ENCODE measurements around the gene ZFYVE9. TPM values are rescaled to one million over a fixed set of nuclear protein-coding genes. Genes with fewer than 3 reads are reported as not detected.

ZFYVE9 gene
- total and polyA plus RNA-seq, 2 of the 8 experiments (the other 6 are each of a cell fraction or from before 2014, with no cell fraction given) = 5.8 to 26.5 TPM

DNA sequence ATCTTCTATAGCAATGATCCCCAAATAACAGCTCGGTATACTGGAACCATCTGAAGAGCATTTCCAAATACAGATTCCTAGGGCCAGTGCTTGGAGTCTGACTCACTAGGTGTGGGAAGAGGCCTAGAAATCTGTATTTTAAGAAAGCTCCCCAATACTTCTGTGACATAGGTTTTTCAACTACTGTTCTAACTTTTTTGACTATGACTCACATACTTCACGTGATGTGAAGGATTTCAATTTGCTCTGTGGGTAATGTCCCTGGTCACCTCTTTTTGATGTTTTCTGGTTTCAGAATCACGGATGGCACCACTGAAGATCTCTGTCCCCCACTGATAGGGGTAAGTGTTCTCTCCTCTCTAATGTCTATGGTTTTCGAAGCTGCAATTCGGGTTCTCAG lies 251.3 kb downstream of the ZFYVE9 start:
- H2AK5ac ChIP-seq (ENCODE audit: low read depth, low read length) = no peak overlapping the region
- H3K79me1 ChIP-seq (ENCODE audit: low read depth, low read length) = peaks cover 3% of the 10 kb centered on the region; the same call in 1 of the 2 replicates
- CTCF ChIA-PET (ENCODE audit: partially characterized antibody) = interaction anchor here (1.5 kb wide), 1 partner anchor 11 kb away, joined by 3 read pairs; the partner anchor contains the start of genes ORC1 and PRPF38A
- H4K5ac ChIP-seq (ENCODE audit: insufficient read length, low read depth, low read length) = no peak overlapping the region
- no peak overlapping the region for H3K56ac ChIP-seq (replicated peaks; ENCODE audit: insufficient read length, low read depth, low read length)
- no peaks in the 10 kb centered on the region; a peak in 1 of 7 replicates for H3K27me3 ChIP-seq (replicated peaks in 1 of 4; ENCODE audit: control insufficient read depth in 3 of 4, extremely low read depth in 1 of 4, insufficient read depth in 3 of 4, low read length in 3 of 4)
- no peak overlapping the region for H4K8ac ChIP-seq (ENCODE audit: extremely low read depth, insufficient read depth, low read length)
- TF ChIP-seq CHD2 (IDR thresholded peaks at IDR 0.05; ENCODE audit: low read length) (no peak), ZNF274 (IDR thresholded peaks at IDR 0.05; ENCODE audit: borderline replicate concordance, extremely low read depth, low read length) (no peak), EGR1 (IDR thresholded peaks at IDR 0.05; ENCODE audit: borderline replicate concordance, low read depth, low read length) (no peak), TAF7 (optimal IDR thresholded peaks at IDR 0.05; ENCODE audit: borderline replicate concordance, low read depth, low read length) (no peak), CHD1 (IDR thresholded peaks at IDR 0.05; ENCODE audit: low read depth, low read length) (no peak)
- no peaks in the 10 kb centered on the region for H3K4me1 ChIP-seq (replicated peaks in 1 of 4; ENCODE audit: control insufficient read depth in 3 of 4, insufficient read depth in 4 of 4, low read length in 3 of 4)
- peaks cover 42 to 77% (median 66%) of the 10 kb centered on the region in 4 experiments for H3K36me3 ChIP-seq (ENCODE audit: control insufficient read depth in 2 of 4, insufficient read depth in 4 of 4, low read length in 3 of 4)
- FAIRE-seq (no peak), DNase-seq (ENCODE audit: low read depth in 1 of 2, low spot score in 2 of 2) (no peak)
- no peak overlapping the region for H2BK5ac ChIP-seq (ENCODE audit: low read depth, low read length)
- no peak overlapping the region for H2BK12ac ChIP-seq (ENCODE audit: low read depth, low read length)
- no peak overlapping the region for H2AFZ ChIP-seq (ENCODE audit: low read length)
- H3K23ac ChIP-seq (ENCODE audit: insufficient read length) = no peak overlapping the region
- no peak overlapping the region for H3K14ac ChIP-seq (ENCODE audit: insufficient read length)
- no peak overlapping the region for H3K4ac ChIP-seq (replicated peaks; ENCODE audit: insufficient read length, low read depth, low read length)
- no peaks in the 10 kb centered on the region for H3K23me2 ChIP-seq (ENCODE audit: low read depth, low read length)
- H3K27ac ChIP-seq (ENCODE audit: low read depth, low read length) = no peak overlapping the region
- no peak overlapping the region for H3K4me2 ChIP-seq (ENCODE audit: insufficient read depth in 1 of 2, low read depth in 2 of 2, low read length in 2 of 2)
- H3K4me3 ChIP-seq (ENCODE audit: extremely low read depth in 1 of 4, insufficient read depth in 2 of 4, low read depth in 3 of 4, low read length in 4 of 4) = no peak overlapping the region
- H3K9me3 ChIP-seq (ENCODE audit: insufficient read depth in 2 of 2, low read depth in 1 of 2, low read length in 1 of 2) = no peaks in the 10 kb centered on the region
- H4K20me1 ChIP-seq (replicated peaks in 1 of 2; ENCODE audit: control insufficient read depth in 1 of 2, insufficient read depth in 2 of 2, low read length in 2 of 2) = peaks cover 1 to 7% of the 10 kb centered on the region in 2 experiments
- H2BK15ac ChIP-seq (ENCODE audit: low read length) = no peak overlapping the region
- no peak overlapping the region for H2BK20ac ChIP-seq (ENCODE audit: low read length)
- H3K79me2 ChIP-seq (ENCODE audit: control insufficient read depth in 1 of 2, insufficient read depth in 2 of 2, low read length in 2 of 2) = peaks cover 0 to 10% of the 10 kb centered on the region in 2 experiments; a peak in 2 of 4 replicates
- no peak overlapping the region for H3K9ac ChIP-seq (replicated peaks in 1 of 4; ENCODE audit: extremely low read depth in 1 of 4, low read depth in 3 of 4, low read length in 3 of 4)
- H2BK120ac ChIP-seq (replicated peaks; ENCODE audit: low read depth, low read length) = no peak overlapping the region
- POLR2A ChIA-PET (ENCODE audit: partially characterized antibody) = interaction anchor here (1.2 to 3.0 kb wide), 3 partner anchors 9 to 12 kb away, joined by 3 to 24 read pairs (median 3); partner anchors contain the start of genes ORC1 and PRPF38A
- WGBS, 2 experiments (ENCODE audit: extremely low coverage in 1 of 2, insufficient coverage in 1 of 2, insufficient read length in 1 of 2, insufficient replicate concordance in 2 of 2, low coverage in 1 of 2, low lambda C conversion rate in 2 of 2, missing lambda C conversion rate in 1 of 2) = 95% methylated on average over 5 of the region's 5 CpGs; no CpG with 5 or more reads in 1 of the 2 experiments
- no peak overlapping the region for H3K18ac ChIP-seq (ENCODE audit: extremely low read depth, low read length)
- no peak overlapping the region for H4K91ac ChIP-seq (replicated peaks; ENCODE audit: insufficient read length, low read length)

All from H1 (cell line).